Measurements from ENCODE around the gene RHD. TPM values are rescaled to one million over a fixed set of nuclear protein-coding genes. Genes with fewer than 3 reads are reported as not detected.
A peak's percentile ranks its signal among the peaks of the same experiment; 100 is the strongest.
"Not testable (repeated sequence)": the region's sequence is repeated elsewhere in the genome, so short reads cannot be mapped to it uniquely, and the experiment has no call there.

RHD gene
- total RNA-seq, 1 experiment from 2014 or later: not detected

- H3K4me1 ChIP-seq, H3K27me3 ChIP-seq: not testable (repeated sequence)
Observed at GRCh38 chr1:25312806-25313470, 40.6 kb downstream of the RHD start.

GRCh38 chr1:25320314-25320938, 48.1 kb downstream of the RHD start:
- H3K27ac ChIP-seq; H3K27me3 ChIP-seq; H3K36me3 ChIP-seq; H3K4me3 ChIP-seq; DNase-seq; H3K9me3 ChIP-seq (replicated peaks); H3K4me1 ChIP-seq: not testable (repeated sequence)

More at GRCh38 chr1:25312806-25313470, 40.6 kb downstream of the RHD start:
- DNase-seq; H3K4me3 ChIP-seq; H3K27ac ChIP-seq; H3K36me3 ChIP-seq; H3K9me3 ChIP-seq (replicated peaks): not testable (repeated sequence)

GRCh38 chr1:25322127-25322526, 49.8 kb downstream of the RHD start:
- not testable (repeated sequence) for DNase-seq; H3K27me3 ChIP-seq; H3K4me1 ChIP-seq; H3K36me3 ChIP-seq; H3K27ac ChIP-seq; H3K9me3 ChIP-seq (replicated peaks); H3K4me3 ChIP-seq

GRCh38 chr1:25324407-25324806, 52.1 kb downstream of the RHD start:
- not testable (repeated sequence) for H3K27ac ChIP-seq; DNase-seq; H3K27me3 ChIP-seq; H3K36me3 ChIP-seq; H3K9me3 ChIP-seq (replicated peaks); H3K4me1 ChIP-seq; H3K4me3 ChIP-seq

- H3K27me3 ChIP-seq; H3K27ac ChIP-seq; H3K36me3 ChIP-seq; DNase-seq; H3K9me3 ChIP-seq (replicated peaks); H3K4me1 ChIP-seq; H3K4me3 ChIP-seq: not testable (repeated sequence)
Observed at GRCh38 chr1:25327864-25328790, 55.8 kb downstream of the RHD start.

GRCh38 chr1:25328791-25329185, 56.5 kb downstream of the RHD start:
- H3K27me3 ChIP-seq; H3K36me3 ChIP-seq; H3K4me1 ChIP-seq; DNase-seq; H3K4me3 ChIP-seq; H3K27ac ChIP-seq; H3K9me3 ChIP-seq (replicated peaks): not testable (repeated sequence)

- H3K4me3 ChIP-seq; H3K36me3 ChIP-seq; H3K27me3 ChIP-seq; H3K4me1 ChIP-seq; DNase-seq; H3K9me3 ChIP-seq (replicated peaks); H3K27ac ChIP-seq: not testable (repeated sequence)
Observed at GRCh38 chr1:25329336-25329735, 57.0 kb downstream of the RHD start.

- not testable (repeated sequence) for H3K27me3 ChIP-seq; H3K4me3 ChIP-seq; DNase-seq; H3K36me3 ChIP-seq; H3K9me3 ChIP-seq (replicated peaks); H3K27ac ChIP-seq; H3K4me1 ChIP-seq
Observed at GRCh38 chr1:25329950-25330349, 57.6 kb downstream of the RHD start.

- H3K4me1 ChIP-seq; H3K27me3 ChIP-seq; H3K27ac ChIP-seq; H3K36me3 ChIP-seq; H3K9me3 ChIP-seq (replicated peaks): not testable (repeated sequence)
- H3K4me3 ChIP-seq: peak overlapping the region; percentile 68
- peak in 1 of 2 experiments; percentile 35 for DNase-seq
Observed at GRCh38 chr1:25336922-25337354, 64.6 kb downstream of the RHD start.

- peak in 1 of 2 experiments; percentile 28 for DNase-seq
- H3K36me3 ChIP-seq; H3K9me3 ChIP-seq (replicated peaks); H3K27me3 ChIP-seq: not testable (repeated sequence)
- H3K4me1 ChIP-seq: peaks cover 13% of the 10 kb centered on the region
- peak overlapping the region; percentile 66; the same call in 1 of the 2 replicates for H3K27ac ChIP-seq
- H3K4me3 ChIP-seq: peak overlapping the region; percentile 67
Observed at GRCh38 chr1:25337483-25338187, 65.3 kb downstream of the RHD start.

GRCh38 chr1:25338188-25338981, 66.1 kb downstream of the RHD start, which contains the start of gene TMEM50A:
TSS of gene TMEM50A (plus strand) at chr1:25338334. CDS start at chr1:25340487, 2,153 bp downstream.
- Histone ChIP-seq H3K27me3 (no peaks in the 10 kb centered on the region), H3K4me3 (peak within 1 kb of the TSS; percentile 68), H3K4me1 (peaks cover 20% of the 10 kb centered on the region), H3K27ac (peak within 1 kb of the TSS; percentile 66), H3K9me3 (replicated peaks) (no peaks in the 10 kb centered on the region), H3K36me3 (peaks cover 10% of the 10 kb centered on the region)
- peak; percentile 91 to 93 for DNase-seq

GRCh38 chr1:25338986-25339385, 66.7 kb downstream of the RHD start:
- no peaks in the 10 kb centered on the region for H3K27me3 ChIP-seq

GRCh38 chr1:25341746-25342145, 69.4 kb downstream of the RHD start:
- H3K27ac ChIP-seq: no peak overlapping the region
- H3K4me1 ChIP-seq: peaks cover 31% of the 10 kb centered on the region

More at GRCh38 chr1:25338986-25339385, 66.7 kb downstream of the RHD start:
- Histone ChIP-seq H3K4me3 (peak overlapping the region; percentile 67), H3K4me1 (peaks cover 24% of the 10 kb centered on the region), H3K9me3 (replicated peaks) (no peaks in the 10 kb centered on the region), H3K36me3 (peaks cover 10% of the 10 kb centered on the region), H3K27ac (peak overlapping the region; percentile 66)
- DNase-seq: no peak

GRCh38 chr1:25342846-25343245, 70.5 kb downstream of the RHD start:
- Histone ChIP-seq H3K36me3 (peaks cover 36% of the 10 kb centered on the region), H3K27me3 (no peaks in the 10 kb centered on the region), H3K27ac (peak overlapping the region; percentile 61), H3K9me3 (replicated peaks) (no peaks in the 10 kb centered on the region), H3K4me1 (peaks cover 31% of the 10 kb centered on the region), H3K4me3 (no peak overlapping the region)
- DNase-seq: peak in 1 of 2 experiments; percentile 41

More at GRCh38 chr1:25341746-25342145, 69.4 kb downstream of the RHD start:
- H3K9me3 ChIP-seq (replicated peaks): no peaks in the 10 kb centered on the region
- DNase-seq: no peak
- no peak overlapping the region for H3K4me3 ChIP-seq
- no peaks in the 10 kb centered on the region for H3K27me3 ChIP-seq
- peaks cover 34% of the 10 kb centered on the region for H3K36me3 ChIP-seq

Data from SJCRH30 (cell line).